ENCODE data around the gene MAGEB10. TPM values are rescaled to one million over a fixed set of nuclear protein-coding genes. Genes with fewer than 3 reads are reported as not detected.

Gene MAGEB10
- total and polyA plus RNA-seq, 2 donors (not counting 3 experiments of a cell fraction or from before 2014, with no cell fraction given): not detected

- dilution Hi-C loops (cut with MboI; ENCODE audit: extremely low pct_ligation_motif_present, low sequenced_read_pairs) (no loop called here), intact Hi-C loops (cut with micrococcal nuclease) (no loop called here)
- no peak overlapping the region for H3K9ac ChIP-seq (replicated peaks; ENCODE audit: extremely low read depth, insufficient read depth, low read length)
- ChIA-PET POLR2A (no interaction called here), CTCF (interaction anchor here (1.2 kb wide), 1 partner anchor 9 kb away, joined by 3 read pairs; no protein-coding TSS in a partner anchor)
- FAIRE-seq: no peak
- H3K36me3 ChIP-seq (ENCODE audit: control insufficient read depth in 2 of 2, extremely low read depth in 1 of 2, insufficient read depth in 2 of 2, low read length in 2 of 2): no peaks in the 10 kb centered on the region
- peaks cover 6% of the 10 kb centered on the region for H3K4me1 ChIP-seq (ENCODE audit: control insufficient read depth, extremely low read depth, insufficient read depth, low read length)
- no peaks in the 10 kb centered on the region for H3K9me1 ChIP-seq (replicated peaks; ENCODE audit: control insufficient read depth, extremely low read depth, insufficient read depth, low read length)
- H4K20me1 ChIP-seq (replicated peaks; ENCODE audit: control insufficient read depth, extremely low read depth, insufficient read depth, low read length): no peaks in the 10 kb centered on the region
- BruUV-seq (replicated peaks): no TSS peak
- no peak for TF ChIP-seq JUN (IDR thresholded peaks at IDR 0.05; ENCODE audit: borderline replicate concordance, insufficient read depth, insufficient read length, low read depth)
- no peak for TF ChIP-seq POLR2A (IDR thresholded peaks at IDR 0.05; ENCODE audit: low read depth, low read length)
- no peak for TF ChIP-seq FOS (IDR thresholded peaks at IDR 0.05; ENCODE audit: borderline replicate concordance, insufficient read depth, low read length)
- no peak for TF ChIP-seq EZH2 (IDR thresholded peaks at IDR 0.05; ENCODE audit: borderline replicate concordance, low read depth, low read length, severe bottlenecking)
- TF ChIP-seq GATA2 (IDR thresholded peaks at IDR 0.05; ENCODE audit: insufficient read depth, insufficient read length, low read depth, low read length): no peak
- TF ChIP-seq MYC (IDR thresholded peaks at IDR 0.05; ENCODE audit: low read depth, low read length): no peak
- TF ChIP-seq MAX (IDR thresholded peaks at IDR 0.05; ENCODE audit: insufficient read depth, insufficient read length): no peak
- TF ChIP-seq POLR2AphosphoS5 (IDR thresholded peaks at IDR 0.05; ENCODE audit: insufficient read depth, low read depth, low read length): no peak
- TF ChIP-seq, protein P1, sequence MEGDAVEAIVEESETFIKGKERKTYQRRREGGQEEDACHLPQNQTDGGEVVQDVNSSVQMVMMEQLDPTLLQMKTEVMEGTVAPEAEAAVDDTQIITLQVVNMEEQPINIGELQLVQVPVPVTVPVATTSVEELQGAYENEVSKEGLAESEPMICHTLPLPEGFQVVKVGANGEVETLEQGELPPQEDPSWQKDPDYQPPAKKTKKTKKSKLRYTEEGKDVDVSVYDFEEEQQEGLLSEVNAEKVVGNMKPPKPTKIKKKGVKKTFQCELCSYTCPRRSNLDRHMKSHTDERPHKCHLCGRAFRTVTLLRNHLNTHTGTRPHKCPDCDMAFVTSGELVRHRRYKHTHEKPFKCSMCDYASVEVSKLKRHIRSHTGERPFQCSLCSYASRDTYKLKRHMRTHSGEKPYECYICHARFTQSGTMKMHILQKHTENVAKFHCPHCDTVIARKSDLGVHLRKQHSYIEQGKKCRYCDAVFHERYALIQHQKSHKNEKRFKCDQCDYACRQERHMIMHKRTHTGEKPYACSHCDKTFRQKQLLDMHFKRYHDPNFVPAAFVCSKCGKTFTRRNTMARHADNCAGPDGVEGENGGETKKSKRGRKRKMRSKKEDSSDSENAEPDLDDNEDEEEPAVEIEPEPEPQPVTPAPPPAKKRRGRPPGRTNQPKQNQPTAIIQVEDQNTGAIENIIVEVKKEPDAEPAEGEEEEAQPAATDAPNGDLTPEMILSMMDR (IDR thresholded peaks at IDR 0.05; ENCODE audit: extremely low read depth in 1 of 2, insufficient read depth in 1 of 2, low read depth in 1 of 2, low read length in 2 of 2): no peak
- no peak for DNase-seq (ENCODE audit: low read depth, low spot score)
- H3K27ac ChIP-seq (ENCODE audit: insufficient read depth, low read depth, low read length): no peak overlapping the region
- H3K4me3 ChIP-seq (replicated peaks in 1 of 3; ENCODE audit: insufficient read depth in 1 of 3, low read depth in 1 of 3, low read length in 3 of 3): no peak overlapping the region
- no peaks in the 10 kb centered on the region for H3K79me2 ChIP-seq (ENCODE audit: control insufficient read depth, insufficient read depth, low read length)
- H3K4me2 ChIP-seq (ENCODE audit: insufficient read depth, low read length): no peak overlapping the region
- H3K27me3 ChIP-seq (ENCODE audit: control insufficient read depth in 2 of 2, insufficient read depth in 2 of 2, low read length in 2 of 2): no peaks in the 10 kb centered on the region
- no peaks in the 10 kb centered on the region for H3K9me3 ChIP-seq (replicated peaks; ENCODE audit: control insufficient read depth, insufficient read depth, low read length)
- no peak overlapping the region for H2AFZ ChIP-seq (ENCODE audit: low read depth, low read length)
These were observed 33.1 kb downstream of the MAGEB10 start for GRCh38 chrX:27840881-27841280.

Measured in endothelial cell of umbilical vein (primary cell).